Cardiac muscle cell (in vitro differentiated cells and primary cell): ENCODE measurements around the gene YJEFN3. TPM values are rescaled to one million over a fixed set of nuclear protein-coding genes. Genes with fewer than 3 reads are reported as not detected.

Experiments
- DNase-seq, 2 donors: peaks; one replicate each; pipeline versions ENCODE4 v3.0.0 to v3.0.0-alpha.2; 2010 to 2017; ENCODE audit warnings: low read depth in 1 of 2, low spot score in 1 of 2
- H3K27ac ChIP-seq: fragments of 200-600 bp; sonication (generic); 2 replicates; pipeline ENCODE4 v1.5.1; 2016
- H3K27me3 ChIP-seq: fragments of 200-600 bp; sonication (generic); 2 replicates; pipeline ENCODE4 v1.6.0; 2016; ENCODE audit warnings: control low read depth
- H3K36me3 ChIP-seq: fragments of 200-600 bp; sonication (generic); 2 replicates; pipeline ENCODE4 v1.5.1; 2016; ENCODE audit warnings: control low read depth
- H3K4me1 ChIP-seq: fragments of 200-600 bp; sonication (generic); 2 replicates; pipeline ENCODE4 v1.8.1; 2017; ENCODE audit warnings: low read depth, mild to moderate bottlenecking, mixed run types
- H3K4me3 ChIP-seq: fragments of 200-600 bp; sonication (generic); 2 replicates; pipeline ENCODE4 v1.5.1; 2016; ENCODE audit warnings: mild to moderate bottlenecking
- H3K9me3 ChIP-seq: fragments of 200-600 bp; sonication (generic); 2 replicates; pipeline ENCODE4 v1.5.1; 2017; ENCODE audit warnings: low read depth, mild to moderate bottlenecking, control low read depth
- polyA plus RNA-seq: library from polyadenylated mRNA; unstranded; fragments of >200 nt; fragmentation: Nextera tagmentation; extraction: Ambion mirVana; gene quantifications from 2 replicates; pipeline ENCODE4 v1.2.1, GENCODE V29; 2016
- total RNA-seq: library from RNA; depleted of rRNA; stranded (reverse); fragments of >200 nt; gene quantifications from 2 replicates; pipeline ENCODE4 v1.2.3, GENCODE V29; 2016
- TF ChIP-seq, protein P1 (sequence below): IDR thresholded peaks from 2 replicates; pipeline ENCODE4 v1.5.1; 2012; ENCODE audit warnings: low read depth, mild to moderate bottlenecking, low read length

Gene YJEFN3
- total and polyA plus RNA-seq, 2 experiments from 2014 or later, result 12.5 to 29.9 TPM

DNA sequence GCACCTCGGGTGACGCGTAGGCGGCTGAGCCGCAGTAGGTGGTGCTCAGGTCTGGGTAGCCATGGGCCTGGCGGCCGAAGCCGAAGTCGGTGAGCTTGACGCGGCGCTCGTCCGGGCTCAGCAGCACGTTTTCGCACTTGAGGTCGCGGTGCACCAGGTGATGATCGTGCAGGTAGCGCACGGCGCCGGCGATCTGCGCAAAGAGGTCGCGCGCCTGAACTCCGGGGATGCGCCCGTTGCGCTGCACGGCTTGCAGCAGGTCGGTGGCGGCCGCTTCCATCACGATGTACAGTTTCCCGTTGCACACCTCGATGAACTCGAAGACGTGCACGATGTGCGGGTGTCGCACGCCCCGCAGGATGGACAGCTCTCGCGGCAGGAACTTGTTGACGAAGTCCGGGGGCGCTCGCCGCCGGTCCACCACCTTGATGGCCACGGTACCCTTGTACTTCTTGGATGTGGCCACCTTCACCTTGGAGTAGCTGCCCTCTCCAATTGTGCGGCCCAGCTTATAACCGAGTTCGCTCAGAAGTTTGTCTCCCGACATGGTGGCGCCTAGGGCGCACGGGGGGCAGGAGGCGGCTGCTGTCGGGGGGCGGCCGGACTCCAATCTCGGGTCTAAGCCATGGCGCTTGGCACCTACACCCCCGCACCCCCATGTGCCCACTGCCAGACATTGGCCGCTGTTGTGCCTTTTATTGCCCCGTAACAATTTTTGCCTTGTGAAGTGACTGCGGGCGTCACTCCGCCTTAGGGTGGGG lies 13.7 kb upstream of the YJEFN3 start, which contains the start of gene TSSK6:
TSS of gene TSSK6 (minus strand) at position 668 of the 761 bp plus-strand sequence. CDS start at position 547, 121 bp downstream.
- no peaks in the 10 kb centered on the region for H3K36me3 ChIP-seq
- no peak for DNase-seq
- H3K27ac ChIP-seq, result peak within 1 kb of the TSS; percentile 64
- TF ChIP-seq, protein P1, sequence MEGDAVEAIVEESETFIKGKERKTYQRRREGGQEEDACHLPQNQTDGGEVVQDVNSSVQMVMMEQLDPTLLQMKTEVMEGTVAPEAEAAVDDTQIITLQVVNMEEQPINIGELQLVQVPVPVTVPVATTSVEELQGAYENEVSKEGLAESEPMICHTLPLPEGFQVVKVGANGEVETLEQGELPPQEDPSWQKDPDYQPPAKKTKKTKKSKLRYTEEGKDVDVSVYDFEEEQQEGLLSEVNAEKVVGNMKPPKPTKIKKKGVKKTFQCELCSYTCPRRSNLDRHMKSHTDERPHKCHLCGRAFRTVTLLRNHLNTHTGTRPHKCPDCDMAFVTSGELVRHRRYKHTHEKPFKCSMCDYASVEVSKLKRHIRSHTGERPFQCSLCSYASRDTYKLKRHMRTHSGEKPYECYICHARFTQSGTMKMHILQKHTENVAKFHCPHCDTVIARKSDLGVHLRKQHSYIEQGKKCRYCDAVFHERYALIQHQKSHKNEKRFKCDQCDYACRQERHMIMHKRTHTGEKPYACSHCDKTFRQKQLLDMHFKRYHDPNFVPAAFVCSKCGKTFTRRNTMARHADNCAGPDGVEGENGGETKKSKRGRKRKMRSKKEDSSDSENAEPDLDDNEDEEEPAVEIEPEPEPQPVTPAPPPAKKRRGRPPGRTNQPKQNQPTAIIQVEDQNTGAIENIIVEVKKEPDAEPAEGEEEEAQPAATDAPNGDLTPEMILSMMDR, result no peak
- no peaks in the 10 kb centered on the region for H3K9me3 ChIP-seq
- no peaks in the 10 kb centered on the region for H3K27me3 ChIP-seq
- peak within 1 kb of the TSS; percentile 66 for H3K4me3 ChIP-seq
- peaks cover 4% of the 10 kb centered on the region for H3K4me1 ChIP-seq

DNA sequence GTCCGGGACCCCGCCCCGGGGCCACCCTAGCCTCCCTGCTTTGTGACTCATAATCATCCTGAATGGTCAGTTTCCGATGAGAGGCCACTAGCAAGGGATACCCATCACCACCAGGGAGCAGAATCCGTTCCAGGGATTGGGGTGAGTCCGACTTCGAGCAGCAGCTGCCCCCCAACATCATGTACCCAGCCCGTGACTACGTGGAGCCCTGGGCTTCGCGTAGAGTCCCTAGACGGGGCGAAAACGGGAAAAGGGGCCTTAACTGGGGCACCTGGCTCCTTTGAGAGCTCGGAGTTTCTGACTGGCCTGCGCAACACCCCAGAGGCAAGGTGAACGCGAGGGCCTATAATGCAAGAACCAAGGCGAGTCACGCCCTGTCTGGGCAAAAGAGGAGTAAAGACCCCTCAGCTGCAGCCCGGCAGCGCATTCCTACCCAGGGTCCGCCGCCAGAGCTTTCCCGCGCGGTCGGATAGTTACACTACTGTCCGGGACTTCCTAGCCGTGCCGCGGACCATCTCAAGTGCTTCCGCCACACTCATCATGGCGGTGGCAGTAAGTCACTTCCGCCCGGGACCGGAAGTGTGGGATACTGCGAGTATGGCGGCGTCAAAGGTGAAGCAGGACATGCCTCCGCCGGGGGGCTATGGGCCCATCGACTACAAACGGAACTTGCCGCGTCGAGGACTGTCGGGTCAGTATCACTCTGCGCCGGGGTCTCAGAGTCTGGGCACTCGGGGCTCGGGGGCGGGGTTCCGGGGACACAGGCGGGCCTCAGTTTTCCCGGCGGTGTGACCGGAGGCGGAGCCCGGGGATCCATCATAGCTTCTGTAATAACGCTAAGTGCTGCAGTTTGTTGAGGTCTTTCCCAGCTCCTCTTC lies 12.8 kb upstream of the YJEFN3 start, which contains the start of gene NDUFA13:
TSS of gene NDUFA13 (plus strand) at position 584 of the 878 bp plus-strand sequence. CDS start at position 598, 14 bp downstream.
- H3K4me1 ChIP-seq, result peaks cover 4% of the 10 kb centered on the region
- peak; percentile 91 to 94 for DNase-seq
- peaks cover 2% of the 10 kb centered on the region for H3K36me3 ChIP-seq
- no peaks in the 10 kb centered on the region for H3K9me3 ChIP-seq
- no peaks in the 10 kb centered on the region for H3K27me3 ChIP-seq
- TF ChIP-seq, protein P1, result peak; percentile 30
- H3K27ac ChIP-seq, result peak within 1 kb of the TSS; percentile 64
- H3K4me3 ChIP-seq, result peak within 1 kb of the TSS; percentile 66

DNA sequence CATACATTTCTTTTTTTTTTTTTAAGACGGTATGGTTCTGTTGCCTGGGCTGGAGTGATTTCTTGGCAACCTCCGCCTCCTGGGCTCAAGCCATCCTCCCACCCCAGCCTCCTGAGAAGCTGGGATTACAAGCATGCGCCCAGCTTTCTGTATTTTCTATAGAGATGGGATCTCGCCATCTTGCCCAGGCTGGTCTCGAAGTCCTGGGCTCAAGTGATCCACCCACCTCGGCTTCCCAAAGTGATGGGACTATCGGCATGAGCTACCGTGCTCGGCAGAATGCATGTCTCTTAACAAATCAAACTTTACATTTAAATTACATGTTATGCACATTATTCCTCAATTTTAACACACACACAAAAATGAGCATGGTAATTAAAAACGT lies 11.5 kb upstream of the YJEFN3 start:
- H3K4me3 ChIP-seq, result peak overlapping the region; percentile 66
- TF ChIP-seq, protein P1, result no peak
- H3K27ac ChIP-seq, result no peak overlapping the region
- H3K9me3 ChIP-seq, result no peaks in the 10 kb centered on the region
- H3K36me3 ChIP-seq, result peaks cover 2% of the 10 kb centered on the region
- DNase-seq, result no peak
- no peaks in the 10 kb centered on the region for H3K27me3 ChIP-seq
- peaks cover 4% of the 10 kb centered on the region for H3K4me1 ChIP-seq

DNA sequence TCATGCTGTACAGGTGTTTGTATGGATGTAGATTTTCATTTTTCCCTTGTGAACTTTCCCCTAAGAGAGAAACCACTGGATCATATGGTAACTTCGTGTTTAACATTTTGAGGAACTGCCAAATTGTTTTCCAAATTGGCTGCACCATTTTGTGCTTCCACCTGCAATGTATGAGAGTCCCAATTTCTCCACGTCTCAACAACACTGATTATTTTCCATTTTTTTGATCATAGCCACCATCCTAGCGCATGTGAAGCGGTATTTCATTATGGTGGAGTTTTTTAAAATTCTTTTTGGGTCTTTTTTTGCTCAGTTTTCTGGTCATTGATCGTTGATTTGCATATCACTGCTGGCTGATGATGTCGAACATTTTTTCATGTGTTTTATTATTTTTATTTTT lies 7.7 kb upstream of the YJEFN3 start:
- Histone ChIP-seq H3K9me3 (no peaks in the 10 kb centered on the region), H3K4me1 (peaks cover 10% of the 10 kb centered on the region), H3K27me3 (no peaks in the 10 kb centered on the region), H3K4me3 (no peak overlapping the region), H3K36me3 (peaks cover 2% of the 10 kb centered on the region), H3K27ac (no peak overlapping the region)
- TF ChIP-seq, protein P1, result no peak
- no peak for DNase-seq

DNA sequence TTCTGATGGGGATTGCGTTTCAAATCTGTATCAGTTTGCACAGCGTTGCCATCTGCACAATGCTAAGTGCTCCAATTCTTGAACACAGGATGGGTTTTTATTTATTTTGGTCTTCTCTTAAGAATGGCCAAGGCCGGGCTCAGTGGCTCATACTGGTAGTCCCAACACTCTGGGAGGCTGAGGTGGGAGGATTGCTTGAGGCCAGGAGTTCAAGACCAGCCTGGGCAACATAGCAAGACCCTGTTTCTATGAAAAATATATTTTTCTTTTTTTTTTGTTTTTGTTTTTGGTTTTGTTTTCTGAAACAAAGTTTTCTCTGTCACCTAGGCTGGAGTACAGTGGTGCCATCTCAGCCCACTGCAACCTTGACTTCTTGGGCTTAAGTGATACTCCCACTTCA lies 5.5 kb upstream of the YJEFN3 start:
- H3K9me3 ChIP-seq, result no peaks in the 10 kb centered on the region
- H3K4me1 ChIP-seq, result peaks cover 11% of the 10 kb centered on the region
- H3K27me3 ChIP-seq, result no peaks in the 10 kb centered on the region
- TF ChIP-seq, protein P1, result no peak
- H3K4me3 ChIP-seq, result no peak overlapping the region
- DNase-seq, result no peak
- no peak overlapping the region for H3K27ac ChIP-seq
- peaks cover 5% of the 10 kb centered on the region for H3K36me3 ChIP-seq
